Spinal cord (tissue), 10 donors: ENCODE data around the gene ENTR1. TPM values are rescaled to one million over a fixed set of nuclear protein-coding genes. Genes with fewer than 3 reads are reported as not detected.

ENCODE experiments used
- DNase-seq, 6 donors: peaks; one replicate each; pipeline versions ENCODE4 v3.0.0 to v3.0.0-alpha.2; 2013 to 2015; ENCODE audit warnings: low spot score in 6 of 6, low read depth in 4 of 6
- H3K27ac ChIP-seq: one replicate; pipeline ENCODE4 v1.5.1; 2013; ENCODE audit warnings: low read depth, low read length, control low read depth
- H3K27me3 ChIP-seq: one replicate; pipeline ENCODE4 v1.6.1; 2013; ENCODE audit warnings: low read length; ENCODE audit not compliant: control insufficient read depth, insufficient read depth
- H3K36me3 ChIP-seq: one replicate; pipeline ENCODE4 v1.6.1; 2013; ENCODE audit warnings: low read length; ENCODE audit not compliant: control insufficient read depth, insufficient read depth
- H3K4me1 ChIP-seq: one replicate; pipeline ENCODE4 v1.6.1; 2013; ENCODE audit warnings: low read length; ENCODE audit not compliant: control insufficient read depth, insufficient read depth
- H3K4me3 ChIP-seq: one replicate; pipeline ENCODE4 v1.5.1; 2013; ENCODE audit warnings: low read depth, low read length, control low read depth
- H3K9me3 ChIP-seq: one replicate; pipeline ENCODE4 v1.6.1; 2013; ENCODE audit warnings: low read length; ENCODE audit not compliant: control insufficient read depth, insufficient read depth
- WGBS: methylation state at CpG from one replicate; pipeline ENCODE4 v1.1.5; 2013; ENCODE audit warnings: missing lambda C conversion rate; ENCODE audit not compliant: insufficient coverage; 5-methylcytosine and 5-hydroxymethylcytosine counted together
- long read RNA-seq, 4 donors: transcript quantifications; one replicate each; lab custom pipeline, GENCODE V29; 2026
- polyA plus RNA-seq, 2 donors: library from polyadenylated mRNA; unstranded; fragments of 120-200 nt; gene quantifications; one replicate each; pipeline ENCODE4 v1.2.1, GENCODE V29; 2013; ENCODE audit not compliant: insufficient read length in 2 of 2
- total RNA-seq, 2 donors: library from RNA; depleted of rRNA in 1 of 2; stranded (reverse); fragments of 120-200 nt in 1 of 2; fragments of >200 nt in 1 of 2; gene quantifications; one replicate each; pipeline versions ENCODE4 v1.2.3 to v1.2.4, GENCODE V29; 2013 to 2014
- donor health status: healthy.

Gene ENTR1
- total RNA-seq: 10 to 100 TPM; 22.9 to 33.7 TPM
- 10 to 100 TPM; 51.7 to 69.7 TPM for polyA plus RNA-seq
- long read RNA-seq, donor 1, partial matches to known transcripts: 5 of 10 reads
- long read RNA-seq, donor 1, other reads (novel, unspliced or antisense): 0 of 10 reads
- long read RNA-seq, donor 2, partial matches to known transcripts: 0 of 4 reads
- long read RNA-seq, donor 2, other reads (novel, unspliced or antisense): 0 of 4 reads
- long read RNA-seq, donor 3, partial matches to known transcripts: 0 of 4 reads
- long read RNA-seq, donor 3, other reads (novel, unspliced or antisense): 0 of 4 reads
- long read RNA-seq, donor 4, partial matches to known transcripts: 0 of 5 reads
- long read RNA-seq, donor 4, other reads (novel, unspliced or antisense): 0 of 5 reads

DNA sequence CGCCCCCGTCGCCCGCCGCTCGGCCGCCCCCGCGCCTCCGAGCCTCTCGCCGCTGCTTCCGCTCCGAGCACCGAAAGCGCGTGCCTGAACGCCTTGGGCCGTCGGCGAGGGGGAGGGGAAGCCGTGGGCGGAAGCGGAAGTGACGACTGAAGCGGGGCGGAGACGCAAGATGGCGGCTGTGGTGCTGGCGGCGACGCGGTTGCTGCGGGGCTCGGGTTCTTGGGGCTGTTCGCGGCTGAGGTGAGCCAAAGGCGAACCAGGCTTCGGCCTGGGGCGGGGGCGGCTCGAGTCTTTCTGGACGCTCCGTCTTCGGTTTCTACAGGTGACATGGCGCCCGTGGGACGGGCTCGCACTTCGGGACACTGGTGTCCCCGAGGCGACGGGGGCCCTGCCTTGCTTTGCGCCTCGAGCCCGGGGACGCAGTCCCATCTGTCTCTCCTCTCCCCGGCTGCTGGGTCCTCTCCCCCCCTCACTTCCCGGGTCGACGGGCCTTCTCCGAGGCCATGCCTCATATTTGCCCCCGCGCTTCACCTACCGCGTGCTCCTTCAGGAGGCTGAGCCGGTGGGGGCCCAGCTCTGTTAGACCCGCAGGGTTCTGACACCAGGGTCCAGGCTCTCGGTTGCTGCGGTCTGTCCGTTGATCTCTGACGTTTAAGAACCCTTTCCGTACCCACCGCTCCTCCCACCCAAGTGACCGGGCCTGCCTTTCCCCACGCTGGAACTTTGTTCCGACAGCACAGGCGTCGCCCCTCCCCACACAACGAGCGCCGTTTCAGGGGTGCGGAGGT lies at the start of gene ENTR1, which contains the start of gene PMPCA:
TSS of gene ENTR1 (minus strand) at position 115 of the 788 bp plus-strand sequence. CDS start 217 bp downstream, outside the sequence.
TSS of gene PMPCA (plus strand) at position 159 of the 788 bp plus-strand sequence. CDS start at position 170, 11 bp downstream.
- Histone ChIP-seq H3K27ac (peak within 1 kb of the TSS; percentile 69), H3K27me3 (no peaks in the 10 kb centered on the region), H3K4me1 (peaks cover 40% of the 10 kb centered on the region), H3K36me3 (peaks cover 59% of the 10 kb centered on the region), H3K9me3 (no peaks in the 10 kb centered on the region), H3K4me3 (peak within 1 kb of the TSS; percentile 95)
- peak; percentile 64 to 97 (median 84) for DNase-seq
- WGBS: under 1% methylated on average over 80 of the region's 83 CpGs

- Histone ChIP-seq H3K27ac (no peak overlapping the region), H3K27me3 (no peaks in the 10 kb centered on the region), H3K4me1 (no peaks in the 10 kb centered on the region), H3K4me3 (no peak overlapping the region), H3K36me3 (peaks cover 99% of the 10 kb centered on the region), H3K9me3 (no peaks in the 10 kb centered on the region)
- 97% methylated on average over 28 of the region's 28 CpGs for WGBS
- no peak for DNase-seq
These were observed 49.0 kb upstream of the ENTR1 start for GRCh38 chr9:136459425-136459824.

DNA sequence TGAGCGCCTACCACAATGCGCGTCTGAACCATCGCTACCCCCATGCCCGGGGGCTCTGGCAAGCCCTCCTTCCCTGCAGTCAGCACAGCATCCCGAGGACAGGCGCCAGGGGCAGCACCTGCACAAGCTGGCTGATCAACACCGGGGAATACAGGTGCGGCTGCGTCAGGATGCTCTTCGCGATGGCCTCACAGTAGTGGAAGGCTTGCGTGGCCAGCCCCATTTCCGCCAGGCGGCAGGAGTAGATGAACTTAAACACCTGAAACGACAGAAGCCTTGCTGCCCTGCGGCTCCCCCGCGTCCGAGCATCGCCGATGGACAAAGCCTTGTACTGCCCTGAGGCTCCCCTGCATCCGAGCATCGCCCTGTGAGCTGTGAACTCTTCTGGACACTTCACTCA lies 46.9 kb upstream of the ENTR1 start:
- Histone ChIP-seq H3K36me3 (peaks cover 90% of the 10 kb centered on the region), H3K27ac (no peak overlapping the region), H3K4me3 (no peak overlapping the region), H3K4me1 (no peaks in the 10 kb centered on the region), H3K27me3 (no peaks in the 10 kb centered on the region), H3K9me3 (no peaks in the 10 kb centered on the region)
- DNase-seq: no peak
- 95% methylated on average over 24 of the region's 24 CpGs for WGBS

- Histone ChIP-seq H3K4me3 (no peak overlapping the region), H3K27me3 (no peaks in the 10 kb centered on the region), H3K4me1 (no peaks in the 10 kb centered on the region), H3K9me3 (no peaks in the 10 kb centered on the region), H3K36me3 (peaks cover 83% of the 10 kb centered on the region), H3K27ac (no peak overlapping the region)
- WGBS: 97% methylated on average over 9 of the region's 9 CpGs
- DNase-seq: no peak
These were observed 45.8 kb upstream of the ENTR1 start for GRCh38 chr9:136456258-136456657.

GRCh38 chr9:136455043-136456002 lies 44.9 kb upstream of the ENTR1 start:
- no peak for DNase-seq
- Histone ChIP-seq H3K27me3 (no peaks in the 10 kb centered on the region), H3K9me3 (no peaks in the 10 kb centered on the region), H3K27ac (no peak overlapping the region), H3K36me3 (peaks cover 84% of the 10 kb centered on the region), H3K4me3 (no peak overlapping the region), H3K4me1 (no peaks in the 10 kb centered on the region)
- 96% methylated on average over 42 of the region's 43 CpGs for WGBS

DNA sequence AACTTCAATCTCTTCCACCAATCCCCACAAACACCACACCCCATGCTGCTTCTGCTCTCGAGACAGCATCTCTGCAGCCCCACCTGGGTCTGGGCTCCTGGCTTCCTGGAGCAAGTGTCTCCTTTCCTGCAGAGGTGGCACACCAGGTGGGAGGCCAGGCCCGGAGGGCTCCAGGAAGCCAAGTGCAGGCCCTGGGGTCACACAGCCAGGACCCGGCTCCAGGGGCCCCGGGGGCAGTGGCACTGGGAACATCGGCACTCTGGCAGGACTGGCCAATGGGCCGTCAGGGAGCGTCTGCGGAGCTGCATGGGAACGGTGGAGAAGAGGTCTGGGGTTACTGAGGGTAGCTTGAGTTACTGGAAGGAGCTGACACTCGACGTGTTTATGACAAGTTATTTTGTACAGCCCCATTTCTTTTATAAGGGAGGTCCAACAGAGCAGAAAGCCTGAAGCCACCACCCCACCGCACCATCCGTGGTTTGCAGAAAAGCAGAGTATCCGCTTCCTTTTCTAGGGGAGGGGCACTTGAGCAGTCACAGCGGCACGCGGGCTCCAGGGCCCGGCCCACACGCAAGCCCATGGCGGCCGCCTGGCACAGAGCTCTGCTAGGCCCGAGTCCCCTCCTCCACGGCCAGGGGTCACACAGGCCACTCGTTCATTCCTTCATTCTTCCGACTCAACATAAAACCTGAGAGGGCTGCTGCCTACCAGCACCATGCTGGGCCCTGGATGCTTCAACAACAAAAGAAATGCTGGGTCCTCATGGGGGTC lies 43.8 kb upstream of the ENTR1 start:
- no peak overlapping the region for H3K27ac ChIP-seq
- WGBS: 91% methylated on average over 22 of the region's 25 CpGs
- no peaks in the 10 kb centered on the region for H3K9me3 ChIP-seq
- H3K27me3 ChIP-seq: no peaks in the 10 kb centered on the region
- H3K4me1 ChIP-seq: no peaks in the 10 kb centered on the region
- peaks cover 84% of the 10 kb centered on the region for H3K36me3 ChIP-seq
- no peak for DNase-seq
- H3K4me3 ChIP-seq: no peak overlapping the region

DNA sequence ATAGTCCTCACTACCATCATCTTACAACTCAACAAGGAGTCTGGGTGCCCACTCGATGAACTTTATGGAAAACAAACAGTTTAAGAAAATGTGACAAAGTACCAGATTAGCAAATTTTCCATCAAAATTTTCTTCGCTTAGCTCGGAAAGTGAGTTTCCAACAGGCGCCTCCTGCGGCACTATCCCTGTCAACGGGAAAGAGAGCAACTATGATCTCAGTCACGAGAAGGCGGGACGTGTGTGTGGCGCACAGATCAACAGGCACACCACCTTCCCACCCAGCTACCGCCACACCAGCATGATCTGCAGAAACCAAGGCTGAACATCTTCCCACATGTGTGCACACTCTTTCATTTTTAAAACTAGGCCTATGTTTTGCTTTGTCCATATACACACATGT lies 42.9 kb upstream of the ENTR1 start:
- 97% methylated on average over 11 of the region's 11 CpGs for WGBS
- no peak overlapping the region for H3K27ac ChIP-seq
- H3K4me1 ChIP-seq: no peaks in the 10 kb centered on the region
- H3K4me3 ChIP-seq: no peak overlapping the region
- peaks cover 84% of the 10 kb centered on the region for H3K36me3 ChIP-seq
- no peak for DNase-seq
- H3K27me3 ChIP-seq: no peaks in the 10 kb centered on the region
- H3K9me3 ChIP-seq: no peaks in the 10 kb centered on the region

- no peaks in the 10 kb centered on the region for H3K27me3 ChIP-seq
- H3K9me3 ChIP-seq: no peaks in the 10 kb centered on the region
- no peak overlapping the region for H3K4me3 ChIP-seq
- H3K4me1 ChIP-seq: no peaks in the 10 kb centered on the region
- 62% methylated on average over 20 of the region's 26 CpGs for WGBS
- DNase-seq: peak in 1 of 6 donors; percentile 28
- H3K27ac ChIP-seq: no peak overlapping the region
- peaks cover 82% of the 10 kb centered on the region for H3K36me3 ChIP-seq
These were observed 40.9 kb upstream of the ENTR1 start for GRCh38 chr9:136451221-136451877.
